Prostate gland (tissue), 2 donors: Measurements from ENCODE around the gene WDR1. TPM values are rescaled to one million over a fixed set of nuclear protein-coding genes. Genes with fewer than 3 reads are reported as not detected.
A peak's percentile ranks its signal among the peaks of the same experiment; 100 is the strongest.

Source experiments
- microRNA-seq: library from miRNA; unstranded; fragments of <30 nt; microRNA quantifications from one replicate; pipeline ENCODE4, GENCODE V29; 2016
- small RNA-seq, 2 donors: library from RNA; depleted of rRNA; stranded (forward); fragments of <200 nt; gene quantifications; one replicate each; pipeline ENCODE3, GENCODE V24; 2016
- total RNA-seq, 2 donors: library from RNA; depleted of rRNA; stranded (reverse); fragments of >200 nt; gene quantifications; one replicate each; pipeline ENCODE4 v1.1.0, GENCODE V29; 2016

The WDR1 gene
- total RNA-seq, 2 donors from 2014 or later, result 127 to 171 TPM

Small RNA genes lying within 50 kb of the gene (microRNA-seq; reads per million reads assigned to microRNA genes)
- gene MIR3138, result 1.8 reads per million, percentile 26 among the genes with 10 or more reads in this experiment

Small RNA genes lying within 50 kb of the gene (small RNA-seq; reads per million reads assigned to genes)
- 0 reads per million in 2 donors for gene AC093664.1
- 0 to 0.20 reads per million in 2 donors for gene MIR3138
- 0 reads per million in 2 donors for gene RNA5SP155

Other genes with a start within 250 kb of the WDR1 start
- gene SLC2A9, start 95.3 kb downstream of the WDR1 start, total RNA-seq, result 10 to 100 TPM in 1 of 2 donors, 1 to 10 TPM in 1; 9.8 to 15.3 TPM